HG02623 (cell line): ENCODE results near the gene SSC4D.
"Not testable (repeated sequence)": the region's sequence is repeated elsewhere in the genome, so short reads cannot be mapped to it uniquely, and the experiment has no call there.

Experiments used
- ATAC-seq: cut with Tn5 transposase; IDR thresholded peaks from one replicate; pipeline ENCODE4 v1.9.1; 2021; ENCODE audit warnings: moderate library complexity; ENCODE audit not compliant: unreplicated experiment

Gene SSC4D

GRCh38 chr7:76387789-76388188, 21.7 kb downstream of the SSC4D start:
- not testable (repeated sequence) for ATAC-seq

DNA sequence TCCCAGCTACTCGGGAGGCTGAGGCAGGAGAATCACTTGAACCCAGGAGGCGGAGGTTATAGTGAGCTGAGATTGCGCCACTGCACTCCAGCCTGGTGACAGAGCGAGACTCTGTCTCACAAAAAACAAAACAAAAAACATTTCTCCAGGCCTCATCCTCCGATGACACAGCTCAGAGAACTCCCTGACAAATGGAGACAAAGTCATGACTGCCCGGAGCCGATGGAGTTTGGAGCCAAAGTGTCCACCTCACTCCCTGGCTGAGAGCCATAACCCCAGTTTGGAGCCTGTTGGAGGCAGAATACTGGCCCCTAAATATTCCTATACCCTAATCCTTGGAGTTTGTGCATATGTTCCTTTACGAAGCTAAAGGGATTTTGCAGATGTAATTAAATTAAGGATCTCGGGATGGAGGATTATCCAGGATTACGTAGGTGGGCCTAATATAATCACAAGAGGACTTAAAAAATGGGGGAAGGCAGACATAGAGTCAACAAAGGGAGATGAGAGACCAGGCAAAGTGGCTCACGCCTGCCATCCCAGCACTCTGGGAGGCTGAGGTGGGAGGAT, 22.7 kb downstream of the SSC4D start:
- no peak for ATAC-seq

GRCh38 chr7:76383089-76383944, 26.2 kb downstream of the SSC4D start:
- no peak for ATAC-seq

DNA sequence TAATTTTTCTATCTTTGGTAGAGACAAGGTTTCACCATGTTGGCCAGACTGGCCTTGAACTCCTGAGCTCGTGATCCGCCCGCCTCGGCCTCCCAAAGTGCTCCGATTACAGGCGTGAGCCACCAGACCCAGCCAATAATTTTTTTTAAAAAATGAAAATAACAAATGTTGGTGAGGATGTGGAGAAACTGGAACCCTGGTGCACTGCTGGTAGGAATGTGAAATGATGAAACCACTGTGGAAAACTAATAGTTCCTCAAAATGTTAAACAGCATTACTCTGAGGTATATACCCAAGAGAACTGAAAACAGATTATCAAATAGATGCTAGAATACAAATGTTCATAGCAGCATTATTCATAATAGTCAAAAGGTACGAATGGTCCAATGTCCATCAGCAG, 27.7 kb downstream of the SSC4D start:
- ATAC-seq, result no peak

DNA sequence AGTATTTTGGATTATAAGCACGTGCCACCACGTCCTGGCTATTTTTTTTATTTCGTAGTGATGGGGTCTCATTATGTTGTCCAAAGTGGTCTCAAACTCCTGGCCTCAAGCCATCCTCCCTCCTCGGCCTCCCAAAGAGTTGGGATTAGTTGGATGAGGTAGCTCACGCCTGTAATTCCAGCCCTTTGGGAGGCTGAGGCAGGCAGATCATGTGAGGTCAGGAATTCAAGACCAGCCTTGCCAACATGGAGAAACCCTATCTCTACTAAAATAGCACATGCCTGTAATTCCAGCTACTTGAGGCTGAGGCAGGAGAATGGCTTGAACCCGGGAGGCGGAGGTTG, 28.9 kb downstream of the SSC4D start:
- ATAC-seq, result no peak

DNA sequence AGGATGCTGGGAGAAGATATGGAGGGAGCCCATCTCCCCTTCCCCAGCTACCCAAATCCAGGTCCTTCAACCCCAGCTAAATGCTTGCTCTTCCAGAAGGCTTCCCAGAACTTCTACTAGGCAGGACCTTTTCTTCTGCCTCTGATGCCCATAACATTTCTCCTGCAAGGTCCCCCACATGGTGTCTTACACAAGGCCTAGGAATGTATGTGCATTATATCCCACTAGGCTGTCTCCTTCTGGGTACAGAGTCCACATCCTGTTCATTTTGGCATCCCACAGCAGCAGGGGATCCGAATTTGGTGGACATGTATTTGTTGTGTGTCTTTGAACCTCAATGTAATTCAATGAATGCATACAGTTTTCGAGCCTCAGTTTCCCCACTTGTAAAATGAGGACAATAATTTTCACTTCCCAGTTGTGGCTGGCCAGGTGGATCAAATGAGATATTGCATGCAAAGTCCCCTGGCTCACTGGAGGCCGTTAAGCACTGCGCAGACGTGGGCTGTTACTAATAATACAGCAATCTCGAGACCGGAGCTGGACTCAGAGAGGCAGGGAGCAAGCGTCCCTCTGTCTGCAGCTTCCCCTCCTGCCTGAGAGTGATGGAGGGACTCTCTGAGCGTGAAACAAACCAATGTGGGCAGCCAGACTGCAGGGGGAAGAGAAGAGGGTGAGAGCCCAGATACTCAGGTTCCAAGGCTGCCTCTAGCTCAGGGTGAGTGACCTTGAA, 32.1 kb downstream of the SSC4D start:
- no peak for ATAC-seq

DNA sequence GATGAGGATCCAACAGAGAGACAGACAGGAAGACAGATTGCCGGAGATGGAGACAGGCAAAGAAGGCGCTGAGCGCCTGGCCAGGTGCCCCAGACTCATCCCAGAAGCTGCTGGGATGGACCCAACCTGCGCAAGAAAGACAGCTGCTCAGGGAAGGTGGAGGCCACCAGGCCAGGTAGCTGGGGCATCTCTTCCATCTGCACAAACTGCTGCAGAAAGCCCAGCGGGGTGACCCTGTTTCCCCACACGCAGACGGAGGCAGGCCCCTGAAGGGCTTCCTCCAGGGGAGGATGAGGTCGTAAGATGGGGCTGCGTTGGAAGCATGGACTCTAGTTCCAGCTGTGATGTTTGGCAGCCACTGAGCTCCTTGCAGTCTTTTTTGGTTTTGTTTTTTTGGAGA, 34.2 kb downstream of the SSC4D start:
- no peak for ATAC-seq

- no peak for ATAC-seq
Measured at GRCh38 chr7:76372984-76373833, 36.3 kb downstream of the SSC4D start.

GRCh38 chr7:76371396-76371795, 38.1 kb downstream of the SSC4D start:
- no peak for ATAC-seq

DNA sequence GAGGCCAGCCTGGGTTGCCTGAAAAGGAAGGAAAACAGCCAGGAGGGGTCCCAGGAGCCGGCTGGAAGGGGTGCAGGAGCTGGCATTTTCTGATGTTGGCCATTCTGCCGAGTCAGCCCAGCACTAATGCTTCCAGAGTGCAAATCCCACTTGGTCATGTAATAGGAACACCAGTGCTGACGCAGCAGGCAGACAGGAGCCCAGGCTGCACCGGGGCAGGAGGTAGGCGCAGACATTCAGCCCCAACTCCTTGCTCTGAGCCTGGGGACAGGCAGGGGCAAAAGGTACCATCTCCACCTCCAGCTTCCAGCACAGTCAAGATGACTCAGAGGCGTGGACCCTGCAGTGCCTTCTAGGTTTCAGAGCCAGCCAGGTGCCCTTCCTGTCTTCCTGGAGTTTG, 40.5 kb downstream of the SSC4D start:
- ATAC-seq, result no peak

- no peak for ATAC-seq
Measured at GRCh38 chr7:76368190-76368589, 41.3 kb downstream of the SSC4D start.

- ATAC-seq, result no peak
Measured at GRCh38 chr7:76364198-76364584, 45.3 kb downstream of the SSC4D start.

DNA sequence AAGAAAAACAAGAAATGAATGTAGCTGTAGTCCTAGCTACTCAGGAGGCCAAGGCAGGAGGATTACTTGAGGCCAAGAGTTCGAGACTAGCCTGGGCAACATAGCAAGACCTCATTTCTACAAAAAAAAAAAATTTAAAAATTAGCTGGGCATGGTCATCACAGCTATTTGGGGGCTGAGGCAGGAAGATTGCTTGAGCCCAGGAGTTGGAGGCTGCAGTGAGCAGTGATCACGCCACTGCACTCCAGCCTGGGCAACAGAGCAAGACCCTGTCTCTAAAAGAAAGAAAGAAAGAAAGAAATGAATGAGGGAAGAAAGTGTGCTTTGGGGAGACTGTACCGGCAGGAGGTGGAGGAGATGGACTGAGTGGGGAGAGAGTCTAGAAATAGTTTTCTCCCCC, 45.7 kb downstream of the SSC4D start:
- not testable (repeated sequence) for ATAC-seq

GRCh38 chr7:76359978-76360638, 49.4 kb downstream of the SSC4D start:
- no peak for ATAC-seq

DNA sequence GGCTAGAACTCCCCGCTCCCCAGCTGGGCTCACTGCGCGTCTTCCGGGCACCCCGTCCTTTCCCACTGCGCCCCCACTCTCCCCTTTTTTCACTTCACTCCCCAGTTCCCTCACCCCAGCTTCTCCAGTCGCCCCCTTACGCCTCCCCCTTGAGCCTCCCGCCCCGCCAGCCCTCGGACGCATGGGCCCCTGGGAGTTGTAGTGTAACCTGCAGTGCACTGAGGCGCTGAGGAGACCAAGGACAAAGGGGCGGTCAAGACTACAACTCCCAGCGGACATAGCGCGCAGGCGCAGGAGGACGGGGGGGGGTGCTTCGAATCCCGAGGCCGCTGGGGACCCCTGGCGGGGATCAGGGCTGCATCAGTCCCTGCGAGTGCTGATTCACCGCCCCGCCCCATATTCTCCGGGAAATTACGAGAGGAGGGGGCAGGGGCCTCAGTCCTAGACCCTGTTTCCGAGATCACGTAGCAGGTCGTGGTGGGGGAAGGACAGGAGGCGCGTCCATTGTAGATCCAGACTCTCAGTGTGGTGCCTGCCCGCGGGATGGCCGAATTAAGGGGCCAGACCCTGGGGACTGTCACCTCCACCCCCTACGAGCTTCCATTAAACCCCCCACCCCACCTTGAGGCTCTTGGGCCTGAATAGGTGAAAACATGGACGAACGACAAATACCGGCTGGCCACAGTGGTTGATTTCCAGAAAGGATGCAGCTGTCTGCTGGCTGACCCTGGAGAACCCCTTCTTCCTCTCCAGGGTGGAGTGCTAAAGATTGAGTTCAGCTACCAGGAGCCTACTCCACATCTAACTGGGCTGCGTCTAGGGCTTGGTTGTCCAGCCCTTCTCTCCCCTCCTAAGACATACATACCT, 50.2 kb downstream of the SSC4D start:
- ATAC-seq, result peak; percentile 94

GRCh38 chr7:76358481-76359110, 50.9 kb downstream of the SSC4D start, which contains the start of gene YWHAG:
YWHAG (minus strand) TSS chr7:76358991; CDS start chr7:76358808, 183 bp downstream.
- ATAC-seq, result peak; percentile 57

GRCh38 chr7:76358011-76358480, 51.5 kb downstream of the SSC4D start:
- ATAC-seq, result peak; percentile 11

DNA sequence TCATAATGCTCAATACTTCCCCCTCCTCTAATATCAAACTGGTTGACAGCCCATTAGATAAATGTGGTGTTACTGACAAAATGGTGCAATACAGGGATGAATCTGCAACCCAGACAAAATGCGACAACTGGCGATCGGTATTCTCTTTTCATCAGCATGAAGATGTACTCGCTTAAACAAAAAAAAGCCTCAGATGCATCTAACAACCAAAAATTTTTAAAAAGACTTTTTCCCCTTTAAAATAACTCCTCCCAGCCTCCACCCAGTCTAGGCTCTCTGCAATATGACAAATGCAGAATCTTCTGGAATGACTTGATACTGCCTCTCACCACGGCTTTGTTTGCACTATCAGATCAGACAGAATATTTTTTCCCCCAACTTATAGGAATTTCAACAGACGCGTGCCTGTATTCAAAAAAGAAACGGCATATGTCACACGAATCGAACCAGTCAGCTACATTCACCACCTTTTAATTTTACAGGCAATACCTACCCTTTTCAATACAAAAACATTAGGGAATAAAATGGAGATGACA, 52.0 kb downstream of the SSC4D start:
- ATAC-seq, result no peak

DNA sequence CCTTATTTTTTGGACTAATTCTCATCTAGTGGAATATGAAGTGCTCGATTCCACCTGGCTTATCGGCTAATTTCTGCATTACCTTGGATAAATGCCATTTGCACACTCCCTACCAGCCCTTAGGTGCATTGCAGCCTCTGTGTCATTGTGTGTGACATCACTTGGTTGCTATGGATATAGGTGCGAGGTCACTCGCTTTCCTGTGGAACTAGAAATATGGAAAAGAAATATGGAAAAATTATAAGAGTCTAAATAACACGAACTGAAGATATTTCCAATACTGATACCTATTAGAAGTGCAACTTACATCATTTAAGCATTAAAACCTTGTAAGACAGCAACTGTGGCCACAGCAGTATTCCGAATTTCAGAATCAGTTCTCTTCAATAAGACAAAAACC, 52.7 kb downstream of the SSC4D start:
- ATAC-seq, result no peak
